B cell (primary cell): ENCODE data around the gene GP1BB.

ENCODE experiments used
- EZH2 ChIP-seq: IDR thresholded peaks from 2 replicates; pipeline ENCODE4 v1.6.1; 2012; ENCODE audit warnings: borderline replicate concordance, low read depth, mild to moderate bottlenecking, moderate library complexity, low read length; ENCODE audit not compliant: insufficient read depth, poor library complexity, severe bottlenecking
- TF ChIP-seq, protein P1 (sequence below): fragments of 200-600 bp; IDR thresholded peaks from one replicate; pipeline ENCODE4 v1.8.0; 2022; ENCODE audit warnings: antibody characterized with exemption, mild to moderate bottlenecking

DNA sequence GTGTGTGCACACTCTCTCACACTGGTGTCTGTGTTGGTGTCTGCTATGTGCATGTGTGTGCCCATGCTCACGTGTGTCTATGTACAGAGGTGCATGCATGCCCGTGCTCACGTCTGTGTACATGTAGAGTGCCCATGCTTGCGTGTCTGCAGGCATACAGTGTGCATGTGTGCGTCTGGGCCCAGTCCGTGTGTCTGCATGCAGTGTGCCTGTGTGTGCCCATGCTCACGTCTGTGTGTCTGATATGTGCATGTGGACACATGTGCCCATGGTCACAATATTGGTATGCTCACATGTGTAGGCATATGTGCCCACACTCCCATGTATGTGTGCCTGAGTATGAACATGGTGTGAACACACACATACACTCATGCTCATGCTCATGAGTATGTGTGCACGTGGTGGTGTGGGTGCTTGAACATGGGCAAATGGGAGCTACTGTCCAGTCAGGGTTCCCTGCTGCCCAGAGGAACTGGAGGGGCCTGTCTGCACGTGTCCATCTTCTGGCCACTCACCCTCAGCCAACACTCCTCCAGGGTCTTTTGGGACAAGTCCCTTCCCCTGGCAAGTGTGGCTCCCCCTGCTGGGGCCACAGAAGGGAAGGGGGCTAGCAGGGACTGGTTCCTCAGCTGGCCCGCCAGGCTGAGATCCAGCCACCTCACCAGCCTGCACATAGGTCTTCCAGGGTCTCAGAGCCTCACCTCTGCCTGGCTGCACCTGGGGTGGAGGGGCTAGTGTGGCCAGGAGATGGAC is 29.9 kb downstream of the GP1BB start:
- TF ChIP-seq, protein P1, sequence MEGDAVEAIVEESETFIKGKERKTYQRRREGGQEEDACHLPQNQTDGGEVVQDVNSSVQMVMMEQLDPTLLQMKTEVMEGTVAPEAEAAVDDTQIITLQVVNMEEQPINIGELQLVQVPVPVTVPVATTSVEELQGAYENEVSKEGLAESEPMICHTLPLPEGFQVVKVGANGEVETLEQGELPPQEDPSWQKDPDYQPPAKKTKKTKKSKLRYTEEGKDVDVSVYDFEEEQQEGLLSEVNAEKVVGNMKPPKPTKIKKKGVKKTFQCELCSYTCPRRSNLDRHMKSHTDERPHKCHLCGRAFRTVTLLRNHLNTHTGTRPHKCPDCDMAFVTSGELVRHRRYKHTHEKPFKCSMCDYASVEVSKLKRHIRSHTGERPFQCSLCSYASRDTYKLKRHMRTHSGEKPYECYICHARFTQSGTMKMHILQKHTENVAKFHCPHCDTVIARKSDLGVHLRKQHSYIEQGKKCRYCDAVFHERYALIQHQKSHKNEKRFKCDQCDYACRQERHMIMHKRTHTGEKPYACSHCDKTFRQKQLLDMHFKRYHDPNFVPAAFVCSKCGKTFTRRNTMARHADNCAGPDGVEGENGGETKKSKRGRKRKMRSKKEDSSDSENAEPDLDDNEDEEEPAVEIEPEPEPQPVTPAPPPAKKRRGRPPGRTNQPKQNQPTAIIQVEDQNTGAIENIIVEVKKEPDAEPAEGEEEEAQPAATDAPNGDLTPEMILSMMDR, result no peak
- no peak for TF ChIP-seq EZH2
